Activated T-helper 2 cell treated with anti-CD3 and anti-CD28 coated beads, Interferon-gamma antibody, Interleukin-2, Interleukin-4, amounts not matched to agents 10 μg/mL and 5 μg/mL and 100 μg/mL, durations not matched to agents 14 hours and 24 hours and 36 hours (primary cell): ENCODE data around the gene CRISP2. TPM values are rescaled to one million over a fixed set of nuclear protein-coding genes. Genes with fewer than 3 reads are reported as not detected.
"Not testable (repeated sequence)": the region's sequence is repeated elsewhere in the genome, so short reads cannot be mapped to it uniquely, and the experiment has no call there.

Experiments
- DNase-seq: peaks from one replicate; pipeline ENCODE4 v3.0.0; 2021; ENCODE audit warnings: low spot score
- H3K27ac Mint-ChIP-seq: one replicate; pipeline ENCODE4 v1.8.0; 2021; ENCODE audit warnings: mixed read lengths
- H3K27me3 Mint-ChIP-seq: one replicate; pipeline ENCODE4 v1.8.0; 2021; ENCODE audit warnings: low read depth, mixed read lengths
- H3K36me3 Mint-ChIP-seq: one replicate; pipeline ENCODE4 v1.8.0; 2021; ENCODE audit warnings: low read depth, mixed read lengths
- H3K4me1 Mint-ChIP-seq: one replicate; pipeline ENCODE4 v1.8.0; 2021; ENCODE audit warnings: low read depth, mixed read lengths
- H3K4me3 Mint-ChIP-seq: one replicate; pipeline ENCODE4 v1.8.0; 2021; ENCODE audit warnings: low read depth, mild to moderate bottlenecking, moderate library complexity, mixed read lengths
- H3K9me3 Mint-ChIP-seq: one replicate; pipeline ENCODE4 v1.8.0; 2021; ENCODE audit warnings: mixed read lengths
- intact Hi-C: fragments of 100-400 bp; cut with micrococcal nuclease; formaldehyde crosslinking; loops from one replicate; pipeline ENCODE4 v1.15.1; 2023
- total RNA-seq: library from RNA; stranded (reverse); gene quantifications from 2 replicates; pipeline ENCODE4 v1.2.3, GENCODE V29; 2022

Gene CRISP2
- not detected in 2 replicates for total RNA-seq

DNA sequence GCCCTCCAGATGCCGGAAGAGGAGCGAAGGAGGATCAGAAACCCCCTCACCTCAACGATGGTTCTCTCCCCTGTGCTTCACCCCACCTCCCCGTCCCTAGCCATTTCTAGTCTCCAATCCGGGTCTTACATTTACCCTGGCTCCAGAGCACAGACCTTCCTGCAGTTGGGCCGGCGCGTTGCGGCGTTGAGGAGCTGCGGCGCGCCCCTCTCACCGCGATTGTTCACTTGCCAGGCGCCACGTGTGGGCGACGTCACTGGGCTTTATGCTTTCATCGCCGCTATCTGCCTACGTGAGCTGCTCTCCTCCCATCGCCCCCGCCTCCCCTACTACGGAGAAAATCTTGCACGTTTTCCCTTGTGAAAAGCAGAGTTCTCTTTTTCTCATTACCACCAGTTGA lies at the start of gene CRISP2:
Gene CRISP2, minus strand, starts transcription at position 198 of the 400 bp plus-strand sequence. CDS start 4,347 bp downstream, outside the sequence.
- intact Hi-C loops, result no loop called here
- H3K27me3 Mint-ChIP-seq, result no peaks in the 10 kb centered on the region
- no peak within 1 kb of the TSS for H3K4me3 Mint-ChIP-seq
- peaks cover 2% of the 10 kb centered on the region for H3K9me3 Mint-ChIP-seq
- H3K36me3 Mint-ChIP-seq, result no peaks in the 10 kb centered on the region
- no peak within 1 kb of the TSS for H3K27ac Mint-ChIP-seq
- H3K4me1 Mint-ChIP-seq, result no peaks in the 10 kb centered on the region
- DNase-seq, result no peak

DNA sequence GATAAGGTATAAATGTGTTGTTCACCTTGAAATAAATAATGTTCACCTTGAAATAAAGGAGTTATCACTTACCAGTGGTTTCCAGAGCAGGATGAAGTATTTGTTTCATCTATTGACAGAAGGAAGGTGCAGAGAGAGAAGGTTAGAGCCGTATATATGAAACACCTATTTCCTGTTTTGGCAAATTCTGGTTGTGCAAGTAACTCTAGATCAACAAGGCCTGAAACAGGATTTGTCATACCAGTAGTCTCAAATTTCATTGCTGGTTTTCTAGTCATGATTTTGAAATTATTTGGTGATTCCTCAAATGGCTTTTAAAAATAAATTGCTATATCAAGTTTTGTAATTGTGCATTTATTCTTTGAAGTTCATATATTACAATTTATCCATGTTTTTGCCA lies 30.9 kb upstream of the CRISP2 start, which contains the start of gene CRISP3:
Gene CRISP3, minus strand, starts transcription at position 130 of the 400 bp plus-strand sequence. Its CDS starts 21 bp downstream, at position 109.
- intact Hi-C loops, result no loop called here
- H3K36me3 Mint-ChIP-seq, result no peaks in the 10 kb centered on the region
- no peak for DNase-seq
- no peak within 1 kb of the TSS for H3K27ac Mint-ChIP-seq
- H3K27me3 Mint-ChIP-seq, result no peaks in the 10 kb centered on the region
- no peak within 1 kb of the TSS for H3K4me3 Mint-ChIP-seq
- no peaks in the 10 kb centered on the region for H3K4me1 Mint-ChIP-seq
- no peaks in the 10 kb centered on the region for H3K9me3 Mint-ChIP-seq

DNA sequence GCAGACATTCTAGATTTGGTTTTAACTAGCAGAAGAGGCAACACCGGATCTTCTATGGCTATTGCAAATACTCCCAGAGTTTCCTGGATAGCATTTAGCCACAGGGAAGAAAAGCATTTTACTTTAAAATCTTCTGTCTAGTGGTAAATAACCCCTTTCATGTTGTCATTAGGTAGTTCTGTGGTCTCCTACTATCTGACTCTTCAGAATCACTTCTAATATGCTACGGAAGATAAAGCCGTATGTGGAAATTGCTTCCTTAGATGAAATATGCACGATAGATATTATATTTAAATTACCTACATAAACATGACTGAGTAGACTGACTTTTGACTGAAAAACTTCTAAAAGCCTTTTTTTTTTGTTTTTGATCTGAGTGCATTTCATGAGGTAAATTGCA lies 30.1 kb upstream of the CRISP2 start:
- no peak for DNase-seq
- Mint-ChIP-seq H3K36me3 (no peaks in the 10 kb centered on the region), H3K9me3 (no peaks in the 10 kb centered on the region), H3K4me3 (no peak overlapping the region), H3K4me1 (no peaks in the 10 kb centered on the region), H3K27ac (no peak overlapping the region), H3K27me3 (no peaks in the 10 kb centered on the region)
- intact Hi-C loops, result no loop called here

- no peaks in the 10 kb centered on the region for H3K36me3 Mint-ChIP-seq
- H3K4me1 Mint-ChIP-seq, result no peaks in the 10 kb centered on the region
- DNase-seq, result no peak
- intact Hi-C loops, result no loop called here
- no peak overlapping the region for H3K4me3 Mint-ChIP-seq
- no peaks in the 10 kb centered on the region for H3K9me3 Mint-ChIP-seq
- no peaks in the 10 kb centered on the region for H3K27me3 Mint-ChIP-seq
- H3K27ac Mint-ChIP-seq, result no peak overlapping the region
Measured at GRCh38 chr6:49739423-49739822, 26.1 kb upstream of the CRISP2 start.

DNA sequence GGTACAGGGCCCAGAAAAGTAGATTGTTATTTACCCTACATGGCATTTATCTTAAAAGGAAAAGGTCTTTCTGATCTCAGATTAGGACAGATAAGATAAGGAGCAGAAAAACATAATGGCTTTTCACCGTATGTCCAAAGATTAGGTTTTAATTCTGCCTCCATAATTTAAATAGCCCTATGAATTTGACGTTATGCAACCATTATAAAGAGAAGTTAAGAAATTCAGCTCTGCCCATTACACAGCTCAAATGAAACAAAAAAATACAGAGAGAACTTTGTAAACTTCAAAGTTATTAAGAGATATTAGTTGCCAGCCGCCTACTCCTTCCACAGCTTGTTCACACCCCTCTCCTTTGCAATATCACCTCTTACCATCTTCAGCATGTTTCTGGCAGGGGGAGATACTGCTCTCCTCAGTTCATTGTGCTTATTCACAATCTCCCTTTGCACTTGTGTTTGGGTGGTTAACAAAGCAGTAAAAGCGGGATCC lies 22.7 kb upstream of the CRISP2 start:
- Mint-ChIP-seq H3K36me3 (no peaks in the 10 kb centered on the region), H3K9me3 (no peaks in the 10 kb centered on the region), H3K4me3 (no peak overlapping the region), H3K4me1 (no peaks in the 10 kb centered on the region), H3K27ac (no peak overlapping the region), H3K27me3 (no peaks in the 10 kb centered on the region)
- intact Hi-C loops, result no loop called here
- no peak for DNase-seq

- Mint-ChIP-seq H3K27ac (no peak overlapping the region), H3K9me3 (peaks cover 4% of the 10 kb centered on the region), H3K27me3 (no peaks in the 10 kb centered on the region), H3K36me3 (no peaks in the 10 kb centered on the region), H3K4me3 (no peak overlapping the region), H3K4me1 (no peaks in the 10 kb centered on the region)
- DNase-seq, result no peak
- intact Hi-C loops, result no loop called here
Measured at GRCh38 chr6:49733680-49734079, 20.3 kb upstream of the CRISP2 start.

GRCh38 chr6:49732781-49733180 lies 19.4 kb upstream of the CRISP2 start:
- no peak overlapping the region for H3K4me3 Mint-ChIP-seq
- H3K9me3 Mint-ChIP-seq, result peaks cover 4% of the 10 kb centered on the region
- DNase-seq, result no peak
- no peaks in the 10 kb centered on the region for H3K27me3 Mint-ChIP-seq
- no peak overlapping the region for H3K27ac Mint-ChIP-seq
- H3K4me1 Mint-ChIP-seq, result no peaks in the 10 kb centered on the region
- intact Hi-C loops, result no loop called here
- H3K36me3 Mint-ChIP-seq, result no peaks in the 10 kb centered on the region

DNA sequence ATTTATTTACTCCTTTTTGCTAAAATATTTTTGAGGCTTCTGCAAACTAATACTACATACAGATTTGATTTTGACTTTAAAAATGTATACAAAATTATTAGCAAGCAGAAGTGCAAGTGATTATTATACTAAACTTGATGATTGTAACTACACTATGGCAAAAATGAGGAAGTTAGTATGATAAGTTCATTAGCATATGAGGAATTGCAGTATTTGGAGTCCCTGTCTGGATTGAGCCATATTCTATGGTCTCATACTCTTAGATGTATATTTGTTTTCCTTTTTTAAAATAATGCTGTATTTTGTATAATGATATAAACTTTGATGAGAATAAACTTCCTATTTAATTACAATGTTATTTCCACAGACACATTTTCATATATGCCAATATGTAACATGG lies 16.9 kb upstream of the CRISP2 start:
- Mint-ChIP-seq H3K4me3 (no peak overlapping the region), H3K9me3 (peaks cover 4% of the 10 kb centered on the region), H3K4me1 (no peaks in the 10 kb centered on the region), H3K27me3 (no peaks in the 10 kb centered on the region), H3K36me3 (no peaks in the 10 kb centered on the region), H3K27ac (no peak overlapping the region)
- intact Hi-C loops, result no loop called here
- DNase-seq, result no peak

- H3K4me1 Mint-ChIP-seq, intact Hi-C loops, H3K9me3 Mint-ChIP-seq, H3K27me3 Mint-ChIP-seq, DNase-seq, H3K4me3 Mint-ChIP-seq, H3K27ac Mint-ChIP-seq, H3K36me3 Mint-ChIP-seq: not testable (repeated sequence)
Measured at GRCh38 chr6:49723917-49724316, 10.6 kb upstream of the CRISP2 start.

DNA sequence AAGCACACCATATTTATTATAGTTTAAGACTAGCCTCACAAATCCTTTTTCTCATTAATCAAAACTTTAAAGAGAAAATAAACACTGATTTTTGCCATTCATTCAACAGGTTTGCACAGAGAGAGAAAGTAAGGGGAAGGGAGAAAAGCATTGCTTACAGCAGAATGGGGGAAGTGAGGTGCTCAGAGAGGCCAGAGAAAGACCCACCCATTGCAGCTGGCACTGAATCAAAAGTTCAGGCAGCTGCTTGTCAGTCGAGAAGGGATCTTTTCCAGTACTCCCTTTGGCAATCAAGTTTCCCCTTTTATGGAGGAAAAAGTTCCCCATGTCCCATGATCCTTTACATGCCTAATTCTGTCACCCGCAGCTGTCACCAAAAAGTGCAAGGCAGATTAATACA lies 8.0 kb upstream of the CRISP2 start:
- intact Hi-C loops, result no loop called here
- no peaks in the 10 kb centered on the region for H3K36me3 Mint-ChIP-seq
- H3K27ac Mint-ChIP-seq, result no peak overlapping the region
- H3K27me3 Mint-ChIP-seq, result no peaks in the 10 kb centered on the region
- no peak for DNase-seq
- no peaks in the 10 kb centered on the region for H3K9me3 Mint-ChIP-seq
- no peaks in the 10 kb centered on the region for H3K4me1 Mint-ChIP-seq
- no peak overlapping the region for H3K4me3 Mint-ChIP-seq

DNA sequence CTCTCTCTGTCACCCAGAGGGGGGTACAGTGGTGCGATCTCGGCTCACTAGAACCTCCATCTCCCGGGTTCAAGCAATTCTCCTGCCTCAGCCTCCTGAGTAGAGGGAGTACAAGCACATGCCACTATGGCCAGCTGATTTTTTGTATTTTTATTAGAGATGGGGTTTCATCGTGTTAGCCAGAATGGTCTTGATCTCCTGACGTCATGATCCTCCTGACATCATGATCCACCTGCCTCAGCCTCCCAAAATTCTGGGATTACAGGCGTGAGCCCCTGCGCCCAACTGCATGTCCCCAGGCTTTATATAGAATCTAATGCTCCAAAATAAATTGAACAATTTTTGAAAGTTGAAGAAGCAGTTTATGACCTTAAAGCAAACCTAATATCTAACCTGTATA lies 7.0 kb upstream of the CRISP2 start:
- Mint-ChIP-seq H3K27ac (no peak overlapping the region), H3K4me3 (no peak overlapping the region), H3K36me3 (no peaks in the 10 kb centered on the region), H3K9me3 (no peaks in the 10 kb centered on the region), H3K4me1 (no peaks in the 10 kb centered on the region), H3K27me3 (no peaks in the 10 kb centered on the region)
- no peak for DNase-seq
- intact Hi-C loops, result no loop called here

- no peak overlapping the region for H3K4me3 Mint-ChIP-seq
- no peak for DNase-seq
- no peaks in the 10 kb centered on the region for H3K4me1 Mint-ChIP-seq
- no peaks in the 10 kb centered on the region for H3K27me3 Mint-ChIP-seq
- peaks cover 7% of the 10 kb centered on the region for H3K9me3 Mint-ChIP-seq
- no peaks in the 10 kb centered on the region for H3K36me3 Mint-ChIP-seq
- intact Hi-C loops, result no loop called here
- no peak overlapping the region for H3K27ac Mint-ChIP-seq
Measured at GRCh38 chr6:49698478-49698877, 14.9 kb downstream of the CRISP2 start.

DNA sequence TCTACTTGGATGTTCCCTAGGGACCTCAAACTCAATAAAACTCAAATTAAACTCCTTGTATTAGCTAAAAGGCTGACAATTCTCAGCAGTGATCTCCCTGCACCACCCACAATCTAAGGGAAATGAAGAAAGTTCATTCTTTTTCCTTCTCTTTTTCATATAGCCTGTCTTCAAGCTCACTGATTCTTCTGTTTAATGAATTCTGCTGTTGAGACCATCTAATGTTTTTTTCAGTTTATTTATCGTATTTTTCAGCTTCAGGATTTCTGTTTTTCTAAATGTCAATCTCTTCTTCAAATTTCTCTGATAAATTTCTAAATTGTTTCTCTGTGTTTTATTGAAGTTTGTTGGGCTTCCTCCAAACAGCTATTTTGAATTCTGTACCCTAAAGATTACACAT lies 19.8 kb downstream of the CRISP2 start:
- H3K27me3 Mint-ChIP-seq, result no peaks in the 10 kb centered on the region
- H3K4me1 Mint-ChIP-seq, result no peaks in the 10 kb centered on the region
- no peaks in the 10 kb centered on the region for H3K36me3 Mint-ChIP-seq
- intact Hi-C loops, result no loop called here
- no peak for DNase-seq
- H3K4me3 Mint-ChIP-seq, result no peak overlapping the region
- peaks cover 3% of the 10 kb centered on the region for H3K9me3 Mint-ChIP-seq
- no peak overlapping the region for H3K27ac Mint-ChIP-seq

DNA sequence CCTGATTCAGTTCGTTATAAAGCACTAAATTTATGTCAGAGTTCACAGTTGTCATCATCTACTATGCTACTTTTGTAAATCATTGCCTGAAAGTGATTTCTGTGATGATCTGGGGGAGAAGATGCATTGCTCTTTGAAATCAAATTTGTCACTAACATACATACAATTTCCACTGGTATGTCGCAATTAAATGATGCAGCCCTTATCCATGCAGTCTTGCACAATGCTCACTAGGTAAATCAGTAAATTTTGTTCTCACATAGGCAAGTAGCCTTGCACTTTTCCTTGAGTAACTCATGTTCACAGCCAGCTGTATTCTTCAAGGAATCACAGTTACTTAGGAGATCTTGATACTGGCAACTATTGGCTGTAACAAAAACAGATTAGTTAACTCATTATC lies 20.8 kb downstream of the CRISP2 start:
- Mint-ChIP-seq H3K9me3 (peaks cover 3% of the 10 kb centered on the region), H3K4me3 (no peak overlapping the region), H3K36me3 (no peaks in the 10 kb centered on the region), H3K27ac (no peak overlapping the region), H3K4me1 (no peaks in the 10 kb centered on the region), H3K27me3 (no peaks in the 10 kb centered on the region)
- intact Hi-C loops, result no loop called here
- DNase-seq, result no peak
